ENCODE data around the gene ZNHIT6. TPM values are rescaled to one million over a fixed set of nuclear protein-coding genes. Genes with fewer than 3 reads are reported as not detected.

Gene ZNHIT6
- total RNA-seq, 1 experiment from 2014 or later, result 16.1 TPM

DNA sequence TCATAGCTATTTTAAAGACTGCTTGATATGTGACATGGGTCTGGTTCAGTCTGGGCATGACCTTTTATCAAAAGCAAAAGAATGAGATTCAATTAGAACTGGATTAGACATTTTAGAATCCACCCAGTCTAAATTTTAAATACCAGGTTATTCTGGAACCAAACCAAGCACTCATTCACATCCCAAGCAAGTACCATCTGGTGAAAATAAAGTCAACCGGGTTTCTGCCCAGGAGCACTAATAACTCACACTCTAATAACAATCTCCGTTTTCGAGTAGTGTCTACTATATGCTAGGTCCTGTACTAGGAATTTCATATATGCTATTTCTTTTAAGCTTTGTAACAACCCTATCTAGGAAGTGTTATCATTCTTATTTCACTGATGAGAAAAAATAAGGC lies 30.6 kb downstream of the ZNHIT6 start:
- no peak overlapping the region for H3K4me2 ChIP-seq
- H3K27me3 ChIP-seq (ENCODE audit: insufficient read depth, low read depth), result no peaks in the 10 kb centered on the region
- intact Hi-C loops (cut with micrococcal nuclease; ENCODE audit: unreplicated experiment), result no loop called here
- H3K36me3 ChIP-seq (ENCODE audit: low read depth), result peaks cover 32% of the 10 kb centered on the region
- H3K27ac ChIP-seq, result no peak overlapping the region
- H3K4me1 ChIP-seq (replicated peaks; ENCODE audit: insufficient read depth), result no peaks in the 10 kb centered on the region
- no peaks in the 10 kb centered on the region for H3K79me2 ChIP-seq (ENCODE audit: low read depth)
- CTCF ChIA-PET, result no interaction called here
- H3K4me3 ChIP-seq, result no peak overlapping the region
- no peaks in the 10 kb centered on the region for H3K9me3 ChIP-seq (ENCODE audit: insufficient read depth, low read depth)
- peaks cover 6% of the 10 kb centered on the region; the same call in 1 of the 2 replicates for H3F3A ChIP-seq (ENCODE audit: insufficient read depth, low read depth)
- no peak overlapping the region for H2AFZ ChIP-seq
- H4K20me1 ChIP-seq (ENCODE audit: insufficient read depth), result peaks cover 8% of the 10 kb centered on the region; the same call in 1 of the 2 replicates
- DNase-seq, result no peak
- no peaks in the 10 kb centered on the region for H3K9me2 ChIP-seq (ENCODE audit: insufficient read depth)
- TF ChIP-seq EZH2 (IDR thresholded peaks at IDR 0.05; ENCODE audit: low read depth), result no peak
- POLR2A ChIA-PET (ENCODE audit: unreplicated experiment), result interaction anchor here (0.6 kb wide), 1 partner anchor 252 kb away, joined by 3 read pairs; no protein-coding TSS in a partner anchor
- BruUV-seq (replicated peaks), result no TSS peak

DNA sequence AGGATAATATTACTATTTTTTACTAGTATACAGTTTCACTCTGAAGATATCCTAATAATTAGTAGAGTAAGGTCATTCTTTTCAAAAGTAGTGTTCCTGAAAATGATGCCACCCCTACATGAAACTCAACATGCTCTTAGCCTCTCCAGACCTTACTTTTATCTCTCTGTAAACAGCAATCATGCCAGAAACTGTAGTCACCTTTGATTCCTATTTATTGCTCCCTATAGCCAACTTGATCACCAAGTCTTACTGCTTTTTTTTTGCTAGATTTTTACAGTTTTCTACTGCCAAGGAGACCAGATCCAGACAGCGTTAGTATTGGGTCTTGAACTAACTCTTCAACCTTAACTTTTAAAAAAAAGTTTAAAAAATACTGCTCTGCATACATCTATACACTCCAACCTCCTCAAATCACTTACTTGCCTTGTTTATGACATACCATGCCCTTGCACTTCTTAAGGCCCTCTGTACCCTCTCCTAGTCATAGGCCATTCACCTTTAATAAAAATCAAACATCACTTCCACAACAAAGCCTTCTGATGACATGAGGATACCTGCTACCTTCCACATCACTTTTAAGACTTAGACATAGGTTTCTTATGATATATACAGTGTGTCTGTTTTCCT lies 36.1 kb downstream of the ZNHIT6 start:
- ChIA-PET CTCF (no interaction called here), POLR2A (ENCODE audit: unreplicated experiment) (no interaction called here)
- Histone ChIP-seq H3K9me2 (ENCODE audit: insufficient read depth) (no peaks in the 10 kb centered on the region; the same call in 1 of the 2 replicates), H3K36me3 (ENCODE audit: low read depth) (peaks cover 20% of the 10 kb centered on the region), H3F3A (ENCODE audit: insufficient read depth, low read depth) (no peaks in the 10 kb centered on the region; the same call in 1 of the 2 replicates), H3K27me3 (ENCODE audit: insufficient read depth, low read depth) (no peaks in the 10 kb centered on the region), H3K4me2 (no peak overlapping the region), H3K27ac (no peak overlapping the region), H3K79me2 (ENCODE audit: low read depth) (no peaks in the 10 kb centered on the region), H4K20me1 (ENCODE audit: insufficient read depth) (peaks cover 5% of the 10 kb centered on the region; the same call in 1 of the 2 replicates), H3K4me1 (replicated peaks; ENCODE audit: insufficient read depth) (no peaks in the 10 kb centered on the region), H3K9me3 (ENCODE audit: insufficient read depth, low read depth) (no peaks in the 10 kb centered on the region), H3K4me3 (no peak overlapping the region), H2AFZ (no peak overlapping the region)
- DNase-seq, result no peak
- no TSS peak for BruUV-seq (replicated peaks)
- intact Hi-C loops (cut with micrococcal nuclease; ENCODE audit: unreplicated experiment), result no loop called here
- TF ChIP-seq, protein P1, sequence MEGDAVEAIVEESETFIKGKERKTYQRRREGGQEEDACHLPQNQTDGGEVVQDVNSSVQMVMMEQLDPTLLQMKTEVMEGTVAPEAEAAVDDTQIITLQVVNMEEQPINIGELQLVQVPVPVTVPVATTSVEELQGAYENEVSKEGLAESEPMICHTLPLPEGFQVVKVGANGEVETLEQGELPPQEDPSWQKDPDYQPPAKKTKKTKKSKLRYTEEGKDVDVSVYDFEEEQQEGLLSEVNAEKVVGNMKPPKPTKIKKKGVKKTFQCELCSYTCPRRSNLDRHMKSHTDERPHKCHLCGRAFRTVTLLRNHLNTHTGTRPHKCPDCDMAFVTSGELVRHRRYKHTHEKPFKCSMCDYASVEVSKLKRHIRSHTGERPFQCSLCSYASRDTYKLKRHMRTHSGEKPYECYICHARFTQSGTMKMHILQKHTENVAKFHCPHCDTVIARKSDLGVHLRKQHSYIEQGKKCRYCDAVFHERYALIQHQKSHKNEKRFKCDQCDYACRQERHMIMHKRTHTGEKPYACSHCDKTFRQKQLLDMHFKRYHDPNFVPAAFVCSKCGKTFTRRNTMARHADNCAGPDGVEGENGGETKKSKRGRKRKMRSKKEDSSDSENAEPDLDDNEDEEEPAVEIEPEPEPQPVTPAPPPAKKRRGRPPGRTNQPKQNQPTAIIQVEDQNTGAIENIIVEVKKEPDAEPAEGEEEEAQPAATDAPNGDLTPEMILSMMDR (conservative IDR thresholded peaks at IDR 0.05), result no peak
- TF ChIP-seq EZH2 (IDR thresholded peaks at IDR 0.05; ENCODE audit: low read depth), result no peak

DNA sequence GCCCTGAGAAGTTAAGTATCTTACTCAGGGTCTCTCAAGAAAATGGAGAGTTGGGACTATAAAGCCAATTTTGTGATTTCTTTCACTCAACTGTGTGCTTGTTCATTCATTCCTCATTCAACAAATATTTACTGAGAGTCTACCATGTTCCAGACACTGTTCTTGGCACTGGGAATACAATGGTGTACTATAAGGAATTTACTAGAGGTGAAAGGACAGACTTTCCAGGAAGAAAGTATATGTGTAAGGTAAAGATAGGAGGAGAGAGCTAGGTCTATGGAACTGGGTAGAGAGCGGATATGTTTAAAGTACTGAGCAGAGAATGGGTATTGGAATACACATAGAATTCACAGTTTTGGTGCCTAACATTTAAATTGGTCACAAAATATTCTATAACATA lies 42.3 kb downstream of the ZNHIT6 start:
- no peak overlapping the region for H2AFZ ChIP-seq
- no peak overlapping the region for H3K4me3 ChIP-seq
- H3K27ac ChIP-seq, result no peak overlapping the region
- H3K4me2 ChIP-seq, result no peak overlapping the region
- no peaks in the 10 kb centered on the region for H3K4me1 ChIP-seq (replicated peaks; ENCODE audit: insufficient read depth)
- H3K79me2 ChIP-seq (ENCODE audit: low read depth), result no peaks in the 10 kb centered on the region
- ChIA-PET CTCF (no interaction called here), POLR2A (ENCODE audit: unreplicated experiment) (no interaction called here)
- H3K27me3 ChIP-seq (ENCODE audit: insufficient read depth, low read depth), result no peaks in the 10 kb centered on the region
- intact Hi-C loops (cut with micrococcal nuclease; ENCODE audit: unreplicated experiment), result no loop called here
- TF ChIP-seq EZH2 (IDR thresholded peaks at IDR 0.05; ENCODE audit: low read depth), result no peak
- TF ChIP-seq, protein P1 (conservative IDR thresholded peaks at IDR 0.05), result no peak
- BruUV-seq (replicated peaks), result no TSS peak
- H3F3A ChIP-seq (ENCODE audit: insufficient read depth, low read depth), result no peaks in the 10 kb centered on the region; the same call in 1 of the 2 replicates
- no peaks in the 10 kb centered on the region; the same call in 1 of the 2 replicates for H4K20me1 ChIP-seq (ENCODE audit: insufficient read depth)
- peaks cover 15% of the 10 kb centered on the region for H3K36me3 ChIP-seq (ENCODE audit: low read depth)
- no peaks in the 10 kb centered on the region; the same call in 1 of the 2 replicates for H3K9me2 ChIP-seq (ENCODE audit: insufficient read depth)
- H3K9me3 ChIP-seq (ENCODE audit: insufficient read depth, low read depth), result no peaks in the 10 kb centered on the region; the same call in 1 of the 2 replicates
- DNase-seq, result no peak

All from PC-9 (cell line).